Measurements from ENCODE around the gene GPR84. TPM values are rescaled to one million over a fixed set of nuclear protein-coding genes. Genes with fewer than 3 reads are reported as not detected.

The GPR84 gene
- total and polyA plus RNA-seq, 8 donors, result 0.46 to 1.4 (median 0.50) TPM; not detected in 5

DNA sequence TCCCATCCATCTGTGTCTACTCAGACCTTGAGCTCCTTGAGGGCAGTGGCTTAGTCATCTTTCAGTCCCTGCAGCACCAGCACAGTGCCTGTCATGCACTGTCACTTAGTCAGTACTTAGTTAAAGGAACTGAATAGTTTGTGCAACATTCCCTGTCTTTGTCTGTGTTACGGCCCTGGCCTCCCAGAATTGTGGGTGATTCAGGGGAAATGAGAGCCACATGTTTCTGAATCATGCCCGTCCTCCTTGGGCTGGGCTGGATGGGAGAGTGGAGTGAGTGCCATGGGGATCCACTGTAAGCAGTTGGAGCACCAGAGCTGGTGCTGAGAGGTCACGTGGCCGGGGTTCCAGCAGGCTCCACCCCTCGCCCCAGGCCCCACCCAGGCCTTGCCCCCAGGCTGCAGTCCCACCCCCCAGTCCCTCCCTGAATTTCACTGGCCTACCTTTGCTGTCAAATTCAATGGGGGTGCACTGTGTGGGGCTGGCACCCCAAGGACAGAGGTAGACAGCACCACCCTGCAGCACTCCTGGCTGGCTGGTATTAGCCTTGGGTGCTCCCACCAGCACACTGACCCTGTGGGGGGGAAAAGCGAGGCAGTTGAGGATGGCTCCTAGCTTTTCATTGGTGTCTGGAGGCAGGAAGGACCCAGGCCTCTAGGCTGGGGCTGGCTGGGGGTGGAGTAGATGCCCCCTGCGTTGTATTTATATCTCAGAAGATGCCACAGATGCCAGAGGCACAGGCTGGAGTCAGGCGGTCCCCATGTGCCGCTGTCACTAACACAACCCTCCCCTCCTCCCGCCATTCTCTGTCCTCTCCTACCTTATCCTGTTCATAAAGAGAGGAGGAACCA is 47.3 kb upstream of the GPR84 start:
- peak in 1 of 2 donors; percentile 31 for DNase-seq
- WGBS, 5 donors, result 58 to 64% (median 59%) methylated on average over 7 to 10 of the region's 10 CpGs
- peak in 2 of 3 donors; percentile 34 to 74 for TF ChIP-seq POLR2AphosphoS5 (IDR thresholded peaks at IDR 0.05)
- TF ChIP-seq, protein P1, sequence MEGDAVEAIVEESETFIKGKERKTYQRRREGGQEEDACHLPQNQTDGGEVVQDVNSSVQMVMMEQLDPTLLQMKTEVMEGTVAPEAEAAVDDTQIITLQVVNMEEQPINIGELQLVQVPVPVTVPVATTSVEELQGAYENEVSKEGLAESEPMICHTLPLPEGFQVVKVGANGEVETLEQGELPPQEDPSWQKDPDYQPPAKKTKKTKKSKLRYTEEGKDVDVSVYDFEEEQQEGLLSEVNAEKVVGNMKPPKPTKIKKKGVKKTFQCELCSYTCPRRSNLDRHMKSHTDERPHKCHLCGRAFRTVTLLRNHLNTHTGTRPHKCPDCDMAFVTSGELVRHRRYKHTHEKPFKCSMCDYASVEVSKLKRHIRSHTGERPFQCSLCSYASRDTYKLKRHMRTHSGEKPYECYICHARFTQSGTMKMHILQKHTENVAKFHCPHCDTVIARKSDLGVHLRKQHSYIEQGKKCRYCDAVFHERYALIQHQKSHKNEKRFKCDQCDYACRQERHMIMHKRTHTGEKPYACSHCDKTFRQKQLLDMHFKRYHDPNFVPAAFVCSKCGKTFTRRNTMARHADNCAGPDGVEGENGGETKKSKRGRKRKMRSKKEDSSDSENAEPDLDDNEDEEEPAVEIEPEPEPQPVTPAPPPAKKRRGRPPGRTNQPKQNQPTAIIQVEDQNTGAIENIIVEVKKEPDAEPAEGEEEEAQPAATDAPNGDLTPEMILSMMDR (IDR thresholded peaks at IDR 0.05), result no peak
- H3K36me3 ChIP-seq, result peaks cover 30 to 56% (median 49%) of the 10 kb centered on the region in 4 donors
- no peaks in the 10 kb centered on the region for H3K9me3 ChIP-seq
- H3K27me3 ChIP-seq, result no peaks in the 10 kb centered on the region
- H3K4me1 ChIP-seq, result peaks cover 50 to 93% (median 53%) of the 10 kb centered on the region in 4 donors
- peak overlapping the region in 2 of 4 donors; percentile 76 to 82 for H3K4me3 ChIP-seq
- intact Hi-C loops (cut with DNase I; ENCODE audit: low total_unique reads), result no loop called here
- H3K27ac ChIP-seq, result peak overlapping the region; percentile 11 to 93 (median 71)

DNA sequence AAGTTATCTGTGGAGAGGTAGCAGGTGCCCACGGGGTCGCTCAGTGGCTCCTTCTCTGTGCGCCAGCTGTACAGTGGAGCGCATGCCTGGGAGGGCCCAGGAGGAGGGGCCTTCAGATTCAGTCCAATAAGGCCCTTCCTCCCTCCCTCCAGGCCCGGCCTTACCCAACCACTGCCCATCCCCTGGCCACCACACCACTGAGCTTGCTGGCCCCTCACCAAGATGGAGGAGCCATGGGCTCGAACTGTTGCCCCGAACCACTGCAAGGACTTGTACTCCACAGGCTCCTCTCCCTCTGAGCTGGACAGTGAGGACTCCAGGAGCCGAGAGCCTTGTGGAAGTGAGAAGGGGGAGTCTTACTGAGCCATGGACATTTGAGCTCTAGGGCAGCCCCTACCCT is 45.0 kb upstream of the GPR84 start:
- Histone ChIP-seq H3K4me3 (no peak overlapping the region), H3K27me3 (no peaks in the 10 kb centered on the region), H3K4me1 (peaks cover 30 to 70% (median 32%) of the 10 kb centered on the region in 4 donors), H3K9me3 (no peaks in the 10 kb centered on the region), H3K27ac (peak overlapping the region in 1 of 5 donors; percentile 17), H3K36me3 (peaks cover 46 to 80% (median 73%) of the 10 kb centered on the region in 4 donors)
- WGBS, 5 donors, result 70 to 94% (median 89%) methylated on average over 4 to 8 of the region's 8 CpGs
- no peak for TF ChIP-seq POLR2A (IDR thresholded peaks at IDR 0.05)
- TF ChIP-seq, protein P1 (IDR thresholded peaks at IDR 0.05), result no peak
- no peak for TF ChIP-seq EP300 (IDR thresholded peaks at IDR 0.05)
- TF ChIP-seq POLR2AphosphoS5 (IDR thresholded peaks at IDR 0.05), result no peak
- intact Hi-C loops (cut with DNase I; ENCODE audit: low total_unique reads), result no loop called here
- DNase-seq, result no peak

DNA sequence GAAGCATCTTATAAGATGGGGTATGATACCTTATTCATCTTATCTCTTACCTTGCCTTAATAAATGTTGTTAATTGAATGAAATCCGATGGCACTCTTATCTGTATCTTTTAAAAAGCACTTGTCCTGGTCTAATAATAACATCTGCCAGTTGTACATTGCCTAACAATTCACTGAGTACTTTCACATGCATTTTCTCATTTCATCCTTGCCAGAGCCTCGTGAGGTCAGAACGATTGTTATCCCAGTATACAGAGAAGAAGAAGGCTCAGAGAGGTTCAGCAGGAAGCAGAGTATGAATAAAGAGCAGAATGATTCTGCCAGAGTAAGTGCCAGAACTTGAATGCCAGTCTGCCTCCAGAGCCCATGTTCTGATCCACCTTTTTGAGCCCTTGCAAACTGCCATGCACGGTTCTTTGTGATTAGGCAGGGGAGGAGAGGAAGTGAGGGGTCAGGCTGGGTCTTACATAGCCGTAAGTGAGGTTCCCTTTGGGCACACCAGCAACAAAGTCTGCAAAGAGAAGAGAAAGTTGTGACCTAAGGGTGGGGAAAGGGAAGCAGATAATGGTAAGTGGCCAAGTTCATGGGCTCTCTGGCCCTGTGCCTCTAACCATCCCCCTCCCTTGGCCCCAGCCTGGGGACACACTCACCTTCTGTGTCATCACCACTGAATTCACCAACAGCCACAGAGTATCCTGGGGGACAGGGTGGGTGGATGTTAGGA is 43.1 kb upstream of the GPR84 start:
- TF ChIP-seq, protein P1 (IDR thresholded peaks at IDR 0.05), result no peak
- TF ChIP-seq POLR2AphosphoS5 (IDR thresholded peaks at IDR 0.05), result no peak
- Histone ChIP-seq H3K27me3 (no peaks in the 10 kb centered on the region), H3K4me3 (no peak overlapping the region), H3K36me3 (peaks cover 62 to 99% (median 92%) of the 10 kb centered on the region in 4 donors), H3K4me1 (peaks cover 11 to 50% (median 13%) of the 10 kb centered on the region in 4 donors), H3K9me3 (no peaks in the 10 kb centered on the region), H3K27ac (peak overlapping the region in 3 of 5 donors; percentile 21 to 52 (median 26))
- DNase-seq, result no peak
- intact Hi-C loops (cut with DNase I; ENCODE audit: low total_unique reads), result no loop called here
- 54 to 66% (median 60%) methylated on average over 5 of the region's 5 CpGs for WGBS, 5 donors

DNA sequence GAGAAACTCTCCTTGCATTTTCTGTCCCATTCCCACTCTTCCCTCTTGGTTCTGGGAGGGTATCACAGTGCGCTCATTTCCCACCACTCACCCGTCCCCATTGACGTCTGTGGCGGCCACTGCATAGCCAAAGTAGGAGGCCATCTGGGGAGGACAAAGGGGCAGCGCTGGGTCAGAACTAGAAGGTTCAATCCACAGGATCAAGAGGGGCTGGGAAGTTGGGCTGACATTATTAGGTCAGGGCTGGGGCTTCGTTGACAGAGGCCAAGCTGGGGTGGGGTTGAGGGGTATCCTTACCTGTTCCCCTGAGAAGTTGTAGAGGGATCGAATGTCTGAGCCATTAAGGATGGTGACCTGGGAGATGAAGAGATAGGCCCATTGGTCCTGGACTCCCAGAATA is 41.3 kb upstream of the GPR84 start:
- no peaks in the 10 kb centered on the region for H3K9me3 ChIP-seq
- no peaks in the 10 kb centered on the region for H3K27me3 ChIP-seq
- WGBS, 5 donors, result 84 to 93% (median 87%) methylated on average over 7 of the region's 7 CpGs
- peaks cover 75 to 100% (median 100%) of the 10 kb centered on the region in 4 donors for H3K36me3 ChIP-seq
- H3K4me1 ChIP-seq, result peaks cover 0 to 33% (median 0%) of the 10 kb centered on the region in 4 donors
- no peak overlapping the region for H3K27ac ChIP-seq
- H3K4me3 ChIP-seq, result no peak overlapping the region
- DNase-seq, result no peak
- intact Hi-C loops (cut with DNase I; ENCODE audit: low total_unique reads), result no loop called here
- TF ChIP-seq, protein P1 (IDR thresholded peaks at IDR 0.05), result no peak
- TF ChIP-seq POLR2A (IDR thresholded peaks at IDR 0.05), result no peak
- no peak for TF ChIP-seq EP300 (IDR thresholded peaks at IDR 0.05)
- TF ChIP-seq POLR2AphosphoS5 (IDR thresholded peaks at IDR 0.05), result no peak
